GM18951 (cell line): ENCODE measurements around the gene WDR70.
"Not testable (repeated sequence)": the region's sequence is repeated elsewhere in the genome, so short reads cannot be mapped to it uniquely, and the experiment has no call there.

Experiments
- POLR2A ChIP-seq: IDR thresholded peaks from 4 replicates; pipeline ENCODE4 v1.6.1; 2011; ENCODE audit warnings: mild to moderate bottlenecking; ENCODE audit not compliant: insufficient read length, insufficient read depth; ENCODE audit errors: extremely low read depth
- in situ Hi-C: fragments of 300-500 bp; cut with MboI; formaldehyde crosslinking; loops from one replicate; pipeline ENCODE4 v1.12.0; 2022; ENCODE audit warnings: low sequenced_read_pairs, mixed read lengths, inconsistent platforms; ENCODE audit not compliant: unreplicated experiment

WDR70 gene

GRCh38 chr5:37514946-37515345, 135.8 kb downstream of the WDR70 start:
- in situ Hi-C loops, result no loop called here
- TF ChIP-seq POLR2A, result no peak

- in situ Hi-C loops, result no loop called here
- TF ChIP-seq POLR2A, result no peak
These were observed 138.6 kb downstream of the WDR70 start for GRCh38 chr5:37517686-37518085.

- in situ Hi-C loops, result not testable (repeated sequence)
These were observed 139.2 kb downstream of the WDR70 start for GRCh38 chr5:37518356-37518755.

- in situ Hi-C loops, result no loop called here
- TF ChIP-seq POLR2A, result no peak
These were observed 140.2 kb downstream of the WDR70 start for GRCh38 chr5:37519304-37519703.

- no peak for TF ChIP-seq POLR2A
- in situ Hi-C loops, result no loop called here
These were observed 140.7 kb downstream of the WDR70 start for GRCh38 chr5:37519807-37520206.

GRCh38 chr5:37520811-37521210, 141.7 kb downstream of the WDR70 start:
- no peak for TF ChIP-seq POLR2A

GRCh38 chr5:37532976-37533740, 154.0 kb downstream of the WDR70 start:
- TF ChIP-seq POLR2A, result no peak
- in situ Hi-C loops, result no loop called here

More at GRCh38 chr5:37520811-37521210, 141.7 kb downstream of the WDR70 start:
- in situ Hi-C loops, result no loop called here

- in situ Hi-C loops, result no loop called here
- no peak for TF ChIP-seq POLR2A
These were observed 154.7 kb downstream of the WDR70 start for GRCh38 chr5:37533851-37534250.

GRCh38 chr5:37539459-37539858, 160.3 kb downstream of the WDR70 start:
- no peak for TF ChIP-seq POLR2A
- in situ Hi-C loops, result no loop called here

- no peak for TF ChIP-seq POLR2A
- in situ Hi-C loops, result no loop called here
These were observed 164.1 kb downstream of the WDR70 start for GRCh38 chr5:37543216-37543615.

- in situ Hi-C loops, result no loop called here
These were observed 170.3 kb downstream of the WDR70 start for GRCh38 chr5:37549411-37549810.

GRCh38 chr5:37552161-37552560, 173.0 kb downstream of the WDR70 start:
- in situ Hi-C loops, result no loop called here
- no peak for TF ChIP-seq POLR2A

More at GRCh38 chr5:37549411-37549810, 170.3 kb downstream of the WDR70 start:
- TF ChIP-seq POLR2A, result no peak

GRCh38 chr5:37552770-37553719, 173.9 kb downstream of the WDR70 start:
- no peak for TF ChIP-seq POLR2A
- in situ Hi-C loops, result no loop called here
